ENCODE data around the gene PARD3B. TPM values are rescaled to one million over a fixed set of nuclear protein-coding genes. Genes with fewer than 3 reads are reported as not detected.

PARD3B gene
- total RNA-seq, 2 donors from 2014 or later, result 0.52 TPM; not detected in 1

DNA sequence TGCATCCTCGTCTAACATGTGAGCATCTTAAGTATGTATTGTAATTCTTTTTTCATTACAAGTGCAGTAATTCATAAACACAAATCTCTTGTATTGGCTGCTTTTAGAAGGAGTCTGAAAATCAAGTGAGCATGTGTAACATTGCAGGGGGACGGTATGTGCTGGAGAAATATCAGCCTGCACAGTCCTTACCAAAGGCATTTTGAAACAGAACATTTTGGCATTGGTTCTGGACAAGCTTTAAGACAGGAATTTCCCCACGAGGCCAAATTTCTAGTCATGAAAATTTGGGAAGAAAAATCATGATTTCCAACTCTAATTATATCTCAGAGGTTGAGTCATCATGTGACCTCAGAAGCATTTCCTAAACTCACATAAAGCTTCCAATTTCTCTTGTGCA lies 1112.3 kb downstream of the PARD3B start:
- no peak overlapping the region for H3K4me3 Mint-ChIP-seq

DNA sequence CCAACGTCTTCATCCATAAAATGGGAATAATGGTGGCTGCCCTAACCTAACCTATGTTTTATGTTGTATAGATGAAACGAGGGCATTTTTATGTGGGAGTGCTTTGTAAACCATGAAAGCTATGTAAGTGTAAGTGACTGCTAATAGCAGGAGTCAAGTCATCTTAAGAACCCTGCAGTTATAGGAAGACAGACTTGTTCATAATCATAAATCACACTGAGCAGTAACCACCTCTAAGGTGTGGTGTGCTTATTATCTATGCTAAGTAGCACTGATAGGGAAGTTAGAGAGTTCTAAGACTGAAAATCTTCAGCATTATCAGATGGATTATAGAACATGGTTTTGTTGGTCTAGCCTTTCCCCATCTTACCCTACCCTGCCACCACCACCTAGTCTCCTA lies 1112.8 kb downstream of the PARD3B start:
- H3K36me3 Mint-ChIP-seq, result no peaks in the 10 kb centered on the region
- H3K4me1 Mint-ChIP-seq (ENCODE audit: low read depth in 2 of 2), result peaks cover 10 to 12% of the 10 kb centered on the region in 2 donors
- H3K4me3 Mint-ChIP-seq, result no peak overlapping the region
- H3K9me3 Mint-ChIP-seq, result no peaks in the 10 kb centered on the region
- ATAC-seq (no peak), DNase-seq (ENCODE audit: low spot score) (no peak)
- no peak overlapping the region for H3K27ac Mint-ChIP-seq
- H3K27me3 Mint-ChIP-seq, result peaks cover 10 to 15% of the 10 kb centered on the region in 2 donors

More for the DNA sequence above, 1112.3 kb downstream of the PARD3B start:
- H3K9me3 Mint-ChIP-seq, result no peaks in the 10 kb centered on the region
- DNase-seq (ENCODE audit: low spot score) (no peak), ATAC-seq (no peak)
- no peak overlapping the region for H3K27ac Mint-ChIP-seq
- no peaks in the 10 kb centered on the region for H3K36me3 Mint-ChIP-seq
- H3K4me1 Mint-ChIP-seq (ENCODE audit: low read depth in 2 of 2), result peaks cover 10 to 12% of the 10 kb centered on the region in 2 donors
- H3K27me3 Mint-ChIP-seq, result peaks cover 10 to 18% of the 10 kb centered on the region in 2 donors

GRCh38 chr2:205658572-205658971 lies 1113.3 kb downstream of the PARD3B start:
- ATAC-seq (no peak), DNase-seq (ENCODE audit: low spot score) (no peak)
- peaks cover 10 to 12% of the 10 kb centered on the region in 2 donors for H3K27me3 Mint-ChIP-seq
- no peaks in the 10 kb centered on the region for H3K9me3 Mint-ChIP-seq
- peaks cover 10 to 12% of the 10 kb centered on the region in 2 donors for H3K4me1 Mint-ChIP-seq (ENCODE audit: low read depth in 2 of 2)
- H3K4me3 Mint-ChIP-seq, result no peak overlapping the region
- no peak overlapping the region for H3K27ac Mint-ChIP-seq
- H3K36me3 Mint-ChIP-seq, result no peaks in the 10 kb centered on the region

DNA sequence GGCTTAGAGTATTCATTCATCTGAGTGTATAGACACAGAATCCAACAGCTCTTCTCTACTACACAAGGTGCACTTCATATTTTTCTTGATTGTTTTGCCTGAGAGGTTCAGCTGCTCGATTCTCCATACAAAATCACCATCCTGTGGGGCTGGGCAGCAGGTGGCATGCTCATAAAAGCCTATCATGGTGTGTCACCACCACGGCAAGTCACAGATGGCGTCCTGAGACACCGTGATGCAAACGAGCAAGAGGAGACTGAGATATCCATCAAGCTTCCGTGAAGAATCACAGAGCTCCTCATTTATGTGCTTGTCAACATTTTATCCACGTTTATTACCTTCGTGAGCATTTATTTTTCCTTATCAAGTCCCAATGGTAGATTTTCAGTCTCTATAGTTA lies 1114.6 kb downstream of the PARD3B start:
- DNase-seq (ENCODE audit: low spot score) (no peak), ATAC-seq (no peak)
- Mint-ChIP-seq H3K27me3 (peaks cover 8 to 12% of the 10 kb centered on the region in 2 donors), H3K4me3 (no peak overlapping the region), H3K9me3 (no peaks in the 10 kb centered on the region), H3K36me3 (no peaks in the 10 kb centered on the region), H3K27ac (no peak overlapping the region), H3K4me1 (ENCODE audit: low read depth in 2 of 2) (peaks cover 10 to 12% of the 10 kb centered on the region in 2 donors)

DNA sequence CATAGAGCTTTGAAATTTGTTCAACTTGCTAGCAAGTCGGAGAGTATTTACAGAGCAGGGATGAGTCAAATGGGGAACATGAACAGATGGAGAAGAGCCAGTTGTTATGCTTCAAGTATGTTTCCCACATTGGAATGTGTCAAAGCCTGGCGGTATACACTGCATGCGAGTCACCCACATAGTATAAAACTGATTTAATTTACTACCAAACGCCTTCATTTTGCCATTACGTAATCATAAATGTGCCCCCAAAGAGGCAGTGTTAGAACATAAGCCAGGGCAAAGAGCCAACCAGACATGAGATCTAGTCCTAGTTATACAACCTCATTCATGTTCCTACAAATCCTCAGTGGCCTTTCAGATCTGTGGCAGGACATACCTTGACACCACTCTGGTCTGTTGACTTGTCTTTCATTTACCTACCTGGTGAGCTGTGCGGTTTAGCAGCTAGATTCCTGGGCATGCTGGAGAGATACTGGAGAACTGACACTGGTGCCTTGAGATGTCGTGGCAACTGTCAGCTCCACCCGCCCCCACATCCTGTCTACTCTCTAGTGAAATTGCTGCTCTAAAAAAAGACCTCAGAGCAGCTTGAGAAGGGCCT lies 1115.3 kb downstream of the PARD3B start:
- Mint-ChIP-seq H3K36me3 (no peaks in the 10 kb centered on the region), H3K27me3 (peaks cover 4 to 12% of the 10 kb centered on the region in 2 donors), H3K4me1 (ENCODE audit: low read depth in 2 of 2) (peaks cover 10 to 12% of the 10 kb centered on the region in 2 donors), H3K4me3 (no peak overlapping the region), H3K9me3 (no peaks in the 10 kb centered on the region), H3K27ac (no peak overlapping the region)
- no peak for DNase-seq (ENCODE audit: low spot score)
- no peak for ATAC-seq

GRCh38 chr2:205661281-205661680 lies 1116.0 kb downstream of the PARD3B start:
- H3K36me3 Mint-ChIP-seq, result no peaks in the 10 kb centered on the region
- peaks cover 10 to 12% of the 10 kb centered on the region in 2 donors for H3K4me1 Mint-ChIP-seq (ENCODE audit: low read depth in 2 of 2)
- no peak for DNase-seq (ENCODE audit: low spot score)
- H3K27ac Mint-ChIP-seq, result no peak overlapping the region
- H3K9me3 Mint-ChIP-seq, result no peaks in the 10 kb centered on the region
- H3K27me3 Mint-ChIP-seq, result peaks cover 4 to 12% of the 10 kb centered on the region in 2 donors
- ATAC-seq, result no peak
- no peak overlapping the region for H3K4me3 Mint-ChIP-seq

DNA sequence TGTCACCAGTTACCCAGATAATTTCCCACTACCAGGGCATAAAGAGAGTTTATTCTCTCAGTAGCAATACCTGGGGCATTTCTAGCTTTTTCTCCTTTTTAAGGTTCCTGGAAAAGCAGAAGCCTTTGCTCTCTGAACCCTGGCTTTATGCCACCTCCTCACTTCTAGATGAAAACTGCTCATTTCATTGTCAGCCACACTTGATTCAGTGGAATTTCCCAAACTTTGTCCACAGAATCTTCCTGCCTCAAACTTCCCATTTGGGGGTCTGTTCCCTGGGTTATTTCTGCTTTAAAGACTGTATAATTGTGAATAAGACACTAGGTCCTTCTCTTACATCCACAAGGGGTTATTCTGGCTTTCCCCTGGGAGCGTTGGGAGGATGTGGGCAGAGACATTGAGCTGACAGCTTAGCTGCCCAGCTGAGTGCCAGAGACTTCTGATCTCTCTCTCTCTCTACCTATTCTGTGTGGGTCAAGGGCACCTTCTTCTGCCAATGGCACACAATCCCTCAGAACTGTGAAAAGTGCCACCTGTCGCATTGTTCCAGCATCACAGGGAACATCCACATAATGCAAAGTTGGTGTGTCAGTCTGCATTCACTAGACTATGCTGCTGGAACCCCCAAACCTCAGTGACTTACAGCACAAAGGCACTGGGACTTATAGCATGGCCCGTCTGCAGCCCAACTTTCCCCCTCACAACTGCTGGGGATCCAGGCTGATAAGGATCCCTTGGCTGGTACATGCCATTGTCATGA lies 1117.1 kb downstream of the PARD3B start:
- H3K27me3 Mint-ChIP-seq, result peaks cover 5 to 15% of the 10 kb centered on the region in 2 donors
- ATAC-seq (no peak), DNase-seq (ENCODE audit: low spot score) (no peak)
- H3K4me1 Mint-ChIP-seq (ENCODE audit: low read depth in 2 of 2), result peaks cover 10 to 12% of the 10 kb centered on the region in 2 donors
- H3K9me3 Mint-ChIP-seq, result no peaks in the 10 kb centered on the region
- H3K27ac Mint-ChIP-seq, result no peak overlapping the region
- no peaks in the 10 kb centered on the region for H3K36me3 Mint-ChIP-seq
- H3K4me3 Mint-ChIP-seq, result no peak overlapping the region

DNA sequence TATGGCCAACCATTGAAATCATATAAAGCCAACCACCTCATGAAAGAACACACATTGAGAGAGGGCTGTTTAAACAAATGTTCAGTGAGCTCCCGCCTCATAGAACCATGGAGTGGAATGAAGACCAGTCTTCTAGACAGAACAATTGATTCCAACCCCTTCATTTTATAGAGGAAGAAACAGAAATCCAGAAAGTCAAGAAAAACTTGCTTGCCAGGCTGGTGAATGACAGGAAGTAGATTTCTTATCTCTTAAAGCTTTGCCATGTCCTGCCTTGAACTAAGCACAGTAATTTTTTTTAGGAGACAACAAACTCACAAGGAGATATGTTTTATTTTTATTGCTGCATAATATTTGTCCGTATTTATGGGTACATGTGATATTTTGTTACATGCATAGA lies 1120.5 kb downstream of the PARD3B start:
- Mint-ChIP-seq H3K27ac (no peak overlapping the region), H3K9me3 (no peaks in the 10 kb centered on the region), H3K27me3 (peaks cover 13 to 33% of the 10 kb centered on the region in 2 donors), H3K4me3 (no peak overlapping the region), H3K36me3 (no peaks in the 10 kb centered on the region), H3K4me1 (ENCODE audit: low read depth in 2 of 2) (peaks cover 3% of the 10 kb centered on the region in 2 donors)
- ATAC-seq (no peak), DNase-seq (ENCODE audit: low spot score) (no peak)

Data from natural killer cell treated with Interleukin-12 subunit alpha and Interleukin-12 subunit beta and Interleukin-15 and Interleukin-18, amount 100 ng/mL, for 72 hours (primary cell).